Fibroblast of lung (primary cell): ENCODE measurements around the gene APEX2.

ENCODE experiments used
- CTCF ChIP-seq, 2 donors: IDR thresholded peaks in 1 of 2; conservative IDR thresholded peaks in 1 of 2; 1 replicate in 1 of 2; 2 replicates in 1 of 2; pipeline ENCODE4 v1.5.1; 2011 to 2012; ENCODE audit warnings: low read length in 2 of 2, control low read depth in 1 of 2, inconsistent platforms in 1 of 2, low read depth in 1 of 2, mild to moderate bottlenecking in 1 of 2
- EZH2 ChIP-seq: IDR thresholded peaks from 2 replicates; pipeline ENCODE4 v1.5.1; 2012; ENCODE audit warnings: low read length, control low read depth, mild to moderate bottlenecking; ENCODE audit errors: missing control alignments

GRCh38 chrX:55028611-55029010, 28.4 kb downstream of the APEX2 start:
- TF ChIP-seq CTCF (conservative IDR thresholded peaks at IDR 0.05 in 1 of 2, IDR thresholded peaks at IDR 0.05 in 1 of 2; ENCODE audit: low read depth in 1 of 2, low read length in 2 of 2) (no peak), EZH2 (no peak)
